ENCODE measurements around the gene TAC4. TPM values are rescaled to one million over a fixed set of nuclear protein-coding genes. Genes with fewer than 3 reads are reported as not detected.
A peak's percentile ranks its signal among the peaks of the same experiment; 100 is the strongest.

The TAC4 gene
- total and polyA plus RNA-seq, 2 of the 13 experiments (the other 11 are each of a cell fraction or from before 2014, with no cell fraction given), result not detected

DNA sequence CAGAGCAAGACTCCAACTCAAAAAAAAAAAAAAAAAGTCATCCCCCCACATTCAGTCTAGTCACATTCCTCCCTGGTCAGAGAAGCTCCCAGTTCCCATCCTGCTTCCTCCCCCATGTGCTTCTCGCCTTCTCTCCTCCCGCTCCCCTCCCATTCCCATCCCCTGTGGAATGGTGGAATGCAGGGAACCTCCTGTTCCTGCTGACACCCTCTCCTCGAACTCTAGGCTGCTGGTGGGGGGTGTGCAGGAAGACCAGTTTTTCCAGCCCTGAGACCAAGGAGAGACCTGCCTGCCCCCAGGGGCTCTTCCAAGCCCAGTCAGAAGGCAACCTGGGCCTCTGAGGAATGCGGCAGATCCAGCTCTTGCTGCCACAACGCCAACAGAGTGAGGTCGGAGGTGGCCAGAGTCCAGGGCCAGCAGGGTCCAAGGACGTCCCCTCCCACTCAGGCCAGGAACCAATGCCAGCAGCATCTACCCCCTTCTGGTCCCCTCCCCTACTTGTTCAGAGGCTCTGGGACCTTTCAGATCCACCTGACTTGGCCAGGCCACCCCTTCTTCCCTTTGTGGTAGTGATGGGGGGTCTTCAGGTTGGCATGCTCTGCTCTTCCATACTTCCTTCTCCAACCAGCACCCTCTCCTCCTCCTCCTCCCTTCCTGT is 39.3 kb upstream of the TAC4 start (continued):
- TF ChIP-seq, protein P1, sequence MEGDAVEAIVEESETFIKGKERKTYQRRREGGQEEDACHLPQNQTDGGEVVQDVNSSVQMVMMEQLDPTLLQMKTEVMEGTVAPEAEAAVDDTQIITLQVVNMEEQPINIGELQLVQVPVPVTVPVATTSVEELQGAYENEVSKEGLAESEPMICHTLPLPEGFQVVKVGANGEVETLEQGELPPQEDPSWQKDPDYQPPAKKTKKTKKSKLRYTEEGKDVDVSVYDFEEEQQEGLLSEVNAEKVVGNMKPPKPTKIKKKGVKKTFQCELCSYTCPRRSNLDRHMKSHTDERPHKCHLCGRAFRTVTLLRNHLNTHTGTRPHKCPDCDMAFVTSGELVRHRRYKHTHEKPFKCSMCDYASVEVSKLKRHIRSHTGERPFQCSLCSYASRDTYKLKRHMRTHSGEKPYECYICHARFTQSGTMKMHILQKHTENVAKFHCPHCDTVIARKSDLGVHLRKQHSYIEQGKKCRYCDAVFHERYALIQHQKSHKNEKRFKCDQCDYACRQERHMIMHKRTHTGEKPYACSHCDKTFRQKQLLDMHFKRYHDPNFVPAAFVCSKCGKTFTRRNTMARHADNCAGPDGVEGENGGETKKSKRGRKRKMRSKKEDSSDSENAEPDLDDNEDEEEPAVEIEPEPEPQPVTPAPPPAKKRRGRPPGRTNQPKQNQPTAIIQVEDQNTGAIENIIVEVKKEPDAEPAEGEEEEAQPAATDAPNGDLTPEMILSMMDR (CRISPR knock-in tag; IDR thresholded peaks at IDR 0.05), result peak; percentile 40; the same call in 1 of the 2 replicates
- TF ChIP-seq, protein P2, sequence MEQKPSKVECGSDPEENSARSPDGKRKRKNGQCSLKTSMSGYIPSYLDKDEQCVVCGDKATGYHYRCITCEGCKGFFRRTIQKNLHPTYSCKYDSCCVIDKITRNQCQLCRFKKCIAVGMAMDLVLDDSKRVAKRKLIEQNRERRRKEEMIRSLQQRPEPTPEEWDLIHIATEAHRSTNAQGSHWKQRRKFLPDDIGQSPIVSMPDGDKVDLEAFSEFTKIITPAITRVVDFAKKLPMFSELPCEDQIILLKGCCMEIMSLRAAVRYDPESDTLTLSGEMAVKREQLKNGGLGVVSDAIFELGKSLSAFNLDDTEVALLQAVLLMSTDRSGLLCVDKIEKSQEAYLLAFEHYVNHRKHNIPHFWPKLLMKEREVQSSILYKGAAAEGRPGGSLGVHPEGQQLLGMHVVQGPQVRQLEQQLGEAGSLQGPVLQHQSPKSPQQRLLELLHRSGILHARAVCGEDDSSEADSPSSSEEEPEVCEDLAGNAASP (CRISPR knock-in tag; IDR thresholded peaks at IDR 0.05; ENCODE audit: borderline replicate concordance), result peak; percentile 58; the same call in 1 of the 2 replicates
- TF ChIP-seq SRSF1 (optimal IDR thresholded peaks at IDR 0.05; ENCODE audit: low read depth, low read length), result no peak
- no peak for TF ChIP-seq ZNF562 (CRISPR knock-in tag; IDR thresholded peaks at IDR 0.05; ENCODE audit: borderline replicate concordance)
- TF ChIP-seq, protein P3, sequence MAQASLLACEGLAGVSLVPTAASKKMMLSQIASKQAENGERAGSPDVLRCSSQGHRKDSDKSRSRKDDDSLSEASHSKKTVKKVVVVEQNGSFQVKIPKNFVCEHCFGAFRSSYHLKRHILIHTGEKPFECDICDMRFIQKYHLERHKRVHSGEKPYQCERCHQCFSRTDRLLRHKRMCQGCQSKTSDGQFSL (CRISPR knock-in tag; IDR thresholded peaks at IDR 0.05), result peak; percentile 94
- TF ChIP-seq, protein P4, sequence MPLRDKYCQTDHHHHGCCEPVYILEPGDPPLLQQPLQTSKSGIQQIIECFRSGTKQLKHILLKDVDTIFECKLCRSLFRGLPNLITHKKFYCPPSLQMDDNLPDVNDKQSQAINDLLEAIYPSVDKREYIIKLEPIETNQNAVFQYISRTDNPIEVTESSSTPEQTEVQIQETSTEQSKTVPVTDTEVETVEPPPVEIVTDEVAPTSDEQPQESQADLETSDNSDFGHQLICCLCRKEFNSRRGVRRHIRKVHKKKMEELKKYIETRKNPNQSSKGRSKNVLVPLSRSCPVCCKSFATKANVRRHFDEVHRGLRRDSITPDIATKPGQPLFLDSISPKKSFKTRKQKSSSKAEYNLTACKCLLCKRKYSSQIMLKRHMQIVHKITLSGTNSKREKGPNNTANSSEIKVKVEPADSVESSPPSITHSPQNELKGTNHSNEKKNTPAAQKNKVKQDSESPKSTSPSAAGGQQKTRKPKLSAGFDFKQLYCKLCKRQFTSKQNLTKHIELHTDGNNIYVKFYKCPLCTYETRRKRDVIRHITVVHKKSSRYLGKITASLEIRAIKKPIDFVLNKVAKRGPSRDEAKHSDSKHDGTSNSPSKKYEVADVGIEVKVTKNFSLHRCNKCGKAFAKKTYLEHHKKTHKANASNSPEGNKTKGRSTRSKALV (CRISPR knock-in tag; IDR thresholded peaks at IDR 0.05), result no peak
- TF ChIP-seq PAX8 (CRISPR knock-in tag; IDR thresholded peaks at IDR 0.05; ENCODE audit: borderline replicate concordance), result no peak
- TF ChIP-seq, protein P5, sequence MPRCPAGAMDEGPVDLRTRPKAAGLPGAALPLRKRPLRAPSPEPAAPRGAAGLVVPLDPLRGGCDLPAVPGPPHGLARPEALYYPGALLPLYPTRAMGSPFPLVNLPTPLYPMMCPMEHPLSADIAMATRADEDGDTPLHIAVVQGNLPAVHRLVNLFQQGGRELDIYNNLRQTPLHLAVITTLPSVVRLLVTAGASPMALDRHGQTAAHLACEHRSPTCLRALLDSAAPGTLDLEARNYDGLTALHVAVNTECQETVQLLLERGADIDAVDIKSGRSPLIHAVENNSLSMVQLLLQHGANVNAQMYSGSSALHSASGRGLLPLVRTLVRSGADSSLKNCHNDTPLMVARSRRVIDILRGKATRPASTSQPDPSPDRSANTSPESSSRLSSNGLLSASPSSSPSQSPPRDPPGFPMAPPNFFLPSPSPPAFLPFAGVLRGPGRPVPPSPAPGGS (CRISPR knock-in tag; IDR thresholded peaks at IDR 0.05), result no peak
- peak; percentile 74 for TF ChIP-seq XRCC5 (optimal IDR thresholded peaks at IDR 0.05; ENCODE audit: low read length)
- no peak for TF ChIP-seq SRSF9 (IDR thresholded peaks at IDR 0.05; ENCODE audit: borderline replicate concordance, insufficient read depth, low read depth, low read length, poor library complexity, severe bottlenecking)
- TF ChIP-seq ZFP1 (CRISPR knock-in tag; IDR thresholded peaks at IDR 0.05), result no peak
- TF ChIP-seq, protein P6, sequence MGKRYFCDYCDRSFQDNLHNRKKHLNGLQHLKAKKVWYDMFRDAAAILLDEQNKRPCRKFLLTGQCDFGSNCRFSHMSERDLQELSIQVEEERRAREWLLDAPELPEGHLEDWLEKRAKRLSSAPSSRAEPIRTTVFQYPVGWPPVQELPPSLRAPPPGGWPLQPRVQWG (CRISPR knock-in tag; IDR thresholded peaks at IDR 0.05; ENCODE audit: borderline replicate concordance, low read depth), result no peak
- no peak for TF ChIP-seq ZNF616 (CRISPR knock-in tag; IDR thresholded peaks at IDR 0.05; ENCODE audit: low read depth)
- TF ChIP-seq, protein P7, sequence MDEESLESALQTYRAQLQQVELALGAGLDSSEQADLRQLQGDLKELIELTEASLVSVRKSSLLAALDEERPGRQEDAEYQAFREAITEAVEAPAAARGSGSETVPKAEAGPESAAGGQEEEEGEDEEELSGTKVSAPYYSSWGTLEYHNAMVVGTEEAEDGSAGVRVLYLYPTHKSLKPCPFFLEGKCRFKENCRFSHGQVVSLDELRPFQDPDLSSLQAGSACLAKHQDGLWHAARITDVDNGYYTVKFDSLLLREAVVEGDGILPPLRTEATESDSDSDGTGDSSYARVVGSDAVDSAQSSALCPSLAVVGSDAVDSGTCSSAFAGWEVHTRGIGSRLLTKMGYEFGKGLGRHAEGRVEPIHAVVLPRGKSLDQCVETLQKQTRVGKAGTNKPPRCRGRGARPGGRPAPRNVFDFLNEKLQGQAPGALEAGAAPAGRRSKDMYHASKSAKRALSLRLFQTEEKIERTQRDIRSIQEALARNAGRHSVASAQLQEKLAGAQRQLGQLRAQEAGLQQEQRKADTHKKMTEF (CRISPR knock-in tag; IDR thresholded peaks at IDR 0.05), result peak; percentile 49; the same call in 1 of the 2 replicates
- peak; percentile 96 for TF ChIP-seq TEAD3 (CRISPR knock-in tag; optimal IDR thresholded peaks at IDR 0.05; ENCODE audit: borderline replicate concordance)
- TF ChIP-seq NR2C2 (CRISPR knock-in tag; IDR thresholded peaks at IDR 0.05; ENCODE audit: borderline replicate concordance), result peak; percentile 82
- peak; percentile 66 for TF ChIP-seq SP4 (CRISPR knock-in tag; IDR thresholded peaks at IDR 0.05)

All from HepG2 (cell line).